Stomach (tissue), 9 donors: ENCODE measurements around the gene HOXC4. TPM values are rescaled to one million over a fixed set of nuclear protein-coding genes. Genes with fewer than 3 reads are reported as not detected.

Source experiments
- DNase-seq, 2 donors: peaks; one replicate each; pipeline versions ENCODE4 v3.0.0 to v3.0.0-alpha.2; 2013 to 2019
- H3K27ac ChIP-seq, 5 donors: fragments of 200-600 bp in 4 of 5; sonication (generic) in 4 of 5; one replicate each; pipeline ENCODE4 v1.5.1; 2013 to 2019; ENCODE audit warnings: mild to moderate bottlenecking in 1 of 5, moderate library complexity in 1 of 5
- H3K27me3 ChIP-seq, 3 donors: fragments of 200-600 bp; sonication (generic); one replicate each; pipeline ENCODE4 v1.5.1; 2017 to 2019; ENCODE audit warnings: mixed run types in 1 of 3
- H3K36me3 ChIP-seq, 4 donors: fragments of 200-600 bp; sonication (generic); 1 replicate in 3 of 4; 2 replicates in 1 of 4; pipeline ENCODE4 v1.5.1; 2016 to 2019
- H3K4me1 ChIP-seq, 4 donors: fragments of 200-600 bp; sonication (generic); one replicate each; pipeline ENCODE4 v1.5.1; 2016 to 2019
- H3K4me3 ChIP-seq, 4 donors: fragments of 200-600 bp; sonication (generic) in 3 of 4; one replicate each; pipeline ENCODE4 v1.5.1; 2016 to 2019; ENCODE audit warnings: mild to moderate bottlenecking in 1 of 4
- H3K9me3 ChIP-seq, 4 donors: fragments of 200-600 bp; sonication (generic); one replicate each; pipeline ENCODE4 v1.5.1; 2016 to 2019
- CTCF ChIP-seq, 7 experiments: fragments of 450-650 bp in 4 of 7; fragments of 200-600 bp in 3 of 7; sonication (generic) in 3 of 7; IDR thresholded peaks; one replicate each; pipeline ENCODE4 v1.5.1; 2016 to 2019; ENCODE audit warnings: antibody characterized with exemption in 7 of 7, control low read depth in 2 of 7, mild to moderate bottlenecking in 1 of 7
- EP300 ChIP-seq: sonication (generic); formaldehyde crosslinking; IDR thresholded peaks from one replicate; pipeline ENCODE4 v1.6.1; 2017; ENCODE audit warnings: antibody characterized with exemption
- POLR2A ChIP-seq, 4 donors: fragments of 450-650 bp; IDR thresholded peaks; one replicate each; pipeline ENCODE4 v1.6.1; 2016; ENCODE audit warnings: antibody characterized with exemption in 4 of 4, control low read depth in 2 of 4, mild to moderate bottlenecking in 1 of 4, moderate library complexity in 1 of 4
- POLR2AphosphoS5 ChIP-seq, 3 donors: sonication (generic); formaldehyde crosslinking; IDR thresholded peaks; one replicate each; pipeline ENCODE4 v1.6.1; 2016; ENCODE audit warnings: antibody characterized with exemption in 3 of 3
- WGBS, 5 donors: extraction: QIAGEN DNeasy Blood & Tissue Kit in 3 of 5; methylation state at CpG; one replicate each; pipeline versions ENCODE4 v1.1.5 to v1.1.7; 2013 to 2018; 5-methylcytosine and 5-hydroxymethylcytosine counted together
- intact Hi-C: fragments of 100-400 bp; cut with DNase I; formaldehyde crosslinking; loops from one replicate; pipeline ENCODE4 v1.15.1; 2023; ENCODE audit warnings: low total_unique reads
- polyA plus RNA-seq, 3 donors: library from polyadenylated mRNA; stranded (reverse); fragments of 200-250 nt; gene quantifications; one replicate each; pipeline ENCODE4 v1.2.3, GENCODE V29; 2013
- total RNA-seq, 5 donors: library from RNA; depleted of rRNA; stranded (reverse); fragments of >200 nt; gene quantifications; one replicate each; pipeline versions ENCODE4 v1.1.0 to v1.2.3, GENCODE V29; 2014 to 2016
- donor health status: healthy with polysubstance abuse.
- donor health status: Bipolar disorder and iron deficiency.
- donor health status: healthy.

The HOXC4 gene
- total and polyA plus RNA-seq, 8 donors: 0.92 to 3.7 (median 2.6) TPM; not detected in 3

- TF ChIP-seq CTCF (IDR thresholded peaks at IDR 0.05) (no peak), POLR2AphosphoS5 (IDR thresholded peaks at IDR 0.05) (no peak), POLR2A (IDR thresholded peaks at IDR 0.05) (no peak)
- DNase-seq: no peak
- peaks cover 0 to 15% (median 8%) of the 10 kb centered on the region in 4 donors for H3K4me1 ChIP-seq
- no peak overlapping the region for H3K4me3 ChIP-seq
- intact Hi-C loops: no loop called here
- H3K27me3 ChIP-seq: peaks cover 0 to 89% (median 29%) of the 10 kb centered on the region in 3 donors
- H3K36me3 ChIP-seq: no peaks in the 10 kb centered on the region
- H3K27ac ChIP-seq: no peak overlapping the region
- no peaks in the 10 kb centered on the region for H3K9me3 ChIP-seq
These were observed 8.2 kb upstream of the HOXC4 start for GRCh38 chr12:54045401-54045800.

GRCh38 chr12:54045868-54046521 is 7.6 kb upstream of the HOXC4 start:
- 68 to 81% (median 72%) methylated on average over 16 of the region's 16 CpGs for WGBS, 5 donors
- DNase-seq: no peak
- TF ChIP-seq POLR2AphosphoS5 (IDR thresholded peaks at IDR 0.05) (no peak), CTCF (IDR thresholded peaks at IDR 0.05) (no peak), POLR2A (IDR thresholded peaks at IDR 0.05) (no peak), EP300 (no peak)
- Histone ChIP-seq H3K9me3 (no peaks in the 10 kb centered on the region), H3K27ac (no peak overlapping the region), H3K4me3 (no peak overlapping the region), H3K36me3 (no peaks in the 10 kb centered on the region), H3K4me1 (peaks cover 0 to 18% (median 8%) of the 10 kb centered on the region in 4 donors), H3K27me3 (peaks cover 0 to 91% (median 29%) of the 10 kb centered on the region in 3 donors)
- intact Hi-C loops: no loop called here

GRCh38 chr12:54046809-54047159 is 6.9 kb upstream of the HOXC4 start:
- WGBS, 5 donors: 23 to 46% (median 37%) methylated on average over 18 to 27 of the region's 27 CpGs
- peaks cover 0 to 25% (median 8%) of the 10 kb centered on the region in 4 donors for H3K4me1 ChIP-seq
- peak in 1 of 2 donors; percentile 46 for DNase-seq
- no peak overlapping the region for H3K27ac ChIP-seq
- TF ChIP-seq CTCF (IDR thresholded peaks at IDR 0.05) (no peak), POLR2AphosphoS5 (IDR thresholded peaks at IDR 0.05) (no peak), EP300 (no peak), POLR2A (IDR thresholded peaks at IDR 0.05) (no peak)
- no peaks in the 10 kb centered on the region for H3K9me3 ChIP-seq
- intact Hi-C loops: no loop called here
- H3K4me3 ChIP-seq: peak overlapping the region in 3 of 4 donors; percentile 21 to 42 (median 22)
- peaks cover 0 to 92% (median 29%) of the 10 kb centered on the region in 3 donors for H3K27me3 ChIP-seq
- H3K36me3 ChIP-seq: no peaks in the 10 kb centered on the region

- Histone ChIP-seq H3K4me1 (peaks cover 2 to 31% (median 10%) of the 10 kb centered on the region in 4 donors), H3K9me3 (no peaks in the 10 kb centered on the region), H3K27ac (no peak overlapping the region), H3K4me3 (peak overlapping the region in 3 of 4 donors; percentile 21 to 42 (median 22)), H3K27me3 (peaks cover 0 to 93% (median 29%) of the 10 kb centered on the region in 3 donors), H3K36me3 (no peaks in the 10 kb centered on the region)
- no peak for DNase-seq
- intact Hi-C loops: no loop called here
- 29 to 43% (median 40%) methylated on average over 60 to 61 of the region's 61 CpGs for WGBS, 5 donors
- TF ChIP-seq CTCF (IDR thresholded peaks at IDR 0.05): no peak
- TF ChIP-seq EP300: no peak
- no peak for TF ChIP-seq POLR2AphosphoS5 (IDR thresholded peaks at IDR 0.05)
- TF ChIP-seq POLR2A (IDR thresholded peaks at IDR 0.05): no peak
These were observed 6.3 kb upstream of the HOXC4 start for GRCh38 chr12:54047160-54047963.
